HG02588 (cell line): Measurements from ENCODE around the gene ZPBP.
"Not testable (repeated sequence)": the region's sequence is repeated elsewhere in the genome, so short reads cannot be mapped to it uniquely, and the experiment has no call there.

ENCODE experiments used
- ATAC-seq: cut with Tn5 transposase; IDR thresholded peaks from one replicate; pipeline ENCODE4 v1.9.1; 2021; ENCODE audit warnings: mild to moderate bottlenecking, moderate library complexity; ENCODE audit not compliant: unreplicated experiment

Gene ZPBP

GRCh38 chr7:50047716-50048115 lies 45.3 kb downstream of the ZPBP start:
- no peak for ATAC-seq

GRCh38 chr7:50041165-50041564 lies 51.9 kb downstream of the ZPBP start:
- ATAC-seq: not testable (repeated sequence)

DNA sequence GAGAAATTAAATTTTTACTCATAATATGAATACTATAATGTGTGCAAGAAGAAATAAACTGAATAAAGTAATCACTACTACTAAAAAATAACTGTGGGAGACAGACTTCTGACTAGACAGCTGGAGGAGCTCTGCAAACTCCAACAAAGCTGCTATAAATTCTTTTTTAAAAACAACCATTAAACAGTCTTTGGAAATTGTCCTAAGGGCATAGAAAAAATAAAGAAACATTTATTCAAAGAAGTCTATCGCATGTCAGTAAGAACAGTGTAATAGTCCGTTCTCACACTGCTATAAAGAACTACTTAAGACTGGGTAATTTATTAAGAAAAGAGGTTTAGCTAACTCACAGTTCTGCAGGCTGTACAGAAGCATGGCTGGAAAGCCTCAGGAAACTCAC lies 56.0 kb downstream of the ZPBP start:
- ATAC-seq: no peak

DNA sequence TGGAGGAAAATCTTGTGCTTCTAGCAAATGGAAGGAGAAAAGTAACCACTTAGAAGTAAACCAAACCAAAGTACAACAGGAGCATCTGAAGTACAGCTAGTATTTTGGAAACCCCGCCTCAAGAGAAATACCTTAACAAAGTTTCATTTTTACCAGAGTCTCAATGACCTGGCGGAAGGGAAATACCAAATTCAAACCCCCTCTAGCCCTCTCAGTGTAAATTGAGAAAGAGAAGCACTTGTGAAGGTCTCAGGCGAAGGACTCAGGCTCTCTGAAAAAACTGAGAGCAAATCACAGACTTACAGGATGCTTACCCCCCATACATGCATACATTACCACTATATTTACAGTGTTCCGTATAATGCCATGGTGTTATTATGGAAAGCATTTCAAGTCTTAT lies 70.1 kb downstream of the ZPBP start:
- no peak for ATAC-seq

DNA sequence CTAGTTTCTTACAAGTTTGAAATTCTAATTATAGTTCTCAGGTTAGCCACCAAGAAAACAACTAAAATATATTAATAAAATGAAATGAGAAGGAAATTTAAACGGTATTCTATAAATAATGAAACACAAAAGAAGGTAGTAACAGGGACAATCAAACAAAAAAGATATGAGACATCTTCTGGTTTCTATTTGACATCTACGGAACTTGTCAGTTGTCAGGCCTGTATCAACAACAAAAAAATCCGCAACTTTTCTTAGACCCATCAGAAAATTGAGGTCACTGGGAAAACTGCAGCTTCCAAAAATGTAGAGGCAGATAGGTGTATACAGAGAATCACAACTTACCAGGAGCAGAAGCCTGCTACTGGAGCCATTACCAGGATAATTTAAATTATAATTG lies 70.6 kb downstream of the ZPBP start:
- no peak for ATAC-seq

DNA sequence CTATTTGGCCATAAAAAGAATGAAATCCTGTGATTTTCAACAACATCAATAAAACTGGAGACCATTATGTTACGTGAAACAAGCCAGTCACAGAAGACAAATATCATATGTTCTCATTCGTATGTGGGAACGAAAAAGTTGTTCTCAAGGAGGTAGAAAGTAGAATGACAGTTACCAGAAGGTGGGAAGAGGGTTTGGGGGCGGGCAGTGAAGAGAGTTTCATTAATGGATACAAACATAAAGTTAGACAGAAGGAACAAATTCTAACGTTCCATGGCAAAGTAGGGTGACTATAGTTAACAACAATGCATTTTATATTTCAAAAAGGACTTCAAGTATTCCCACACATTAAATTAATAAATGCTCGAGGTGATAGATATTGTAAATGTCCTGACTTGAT lies 97.4 kb downstream of the ZPBP start:
- ATAC-seq: no peak

- ATAC-seq: no peak
Observed at GRCh38 chr7:49986191-49986590, 106.9 kb downstream of the ZPBP start.

- ATAC-seq: no peak
Observed at GRCh38 chr7:49980465-49980864, 112.6 kb downstream of the ZPBP start.

DNA sequence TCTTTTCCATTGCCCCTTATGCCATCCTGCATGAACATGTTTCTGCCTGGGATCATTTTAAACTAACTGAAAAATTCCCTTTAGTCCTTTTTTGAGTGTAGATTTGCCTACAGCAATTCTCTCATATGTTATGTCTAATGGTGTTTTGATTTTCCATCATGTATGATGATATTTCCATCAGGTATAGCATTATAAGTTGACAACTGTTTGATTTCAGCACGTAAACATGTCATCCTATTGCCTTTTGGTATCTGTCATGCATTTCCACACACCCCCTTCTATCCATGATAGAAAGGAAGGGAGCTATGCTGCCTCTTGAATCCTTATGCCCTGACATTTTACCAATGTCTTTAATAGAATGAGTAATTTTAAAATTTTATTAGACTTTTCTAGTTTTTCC lies 116.8 kb downstream of the ZPBP start:
- ATAC-seq: no peak

DNA sequence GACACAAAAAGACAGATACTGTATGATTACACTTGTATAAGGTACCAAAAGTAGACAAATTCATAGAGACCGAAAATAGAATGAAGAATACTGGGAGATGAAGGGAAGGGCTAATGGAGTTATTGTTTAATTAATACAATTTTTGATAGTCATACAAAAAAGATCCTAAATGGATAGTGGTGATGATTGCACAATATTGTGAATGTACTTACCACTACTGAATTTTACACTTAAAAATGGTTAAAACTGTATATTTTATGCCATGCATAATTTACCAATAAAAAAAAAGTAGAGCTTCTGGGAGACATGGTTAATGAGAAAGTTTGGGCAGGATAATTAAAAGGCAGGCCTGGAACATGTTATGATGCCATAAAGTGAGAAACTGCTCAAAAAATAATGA lies 119.0 kb downstream of the ZPBP start:
- no peak for ATAC-seq

DNA sequence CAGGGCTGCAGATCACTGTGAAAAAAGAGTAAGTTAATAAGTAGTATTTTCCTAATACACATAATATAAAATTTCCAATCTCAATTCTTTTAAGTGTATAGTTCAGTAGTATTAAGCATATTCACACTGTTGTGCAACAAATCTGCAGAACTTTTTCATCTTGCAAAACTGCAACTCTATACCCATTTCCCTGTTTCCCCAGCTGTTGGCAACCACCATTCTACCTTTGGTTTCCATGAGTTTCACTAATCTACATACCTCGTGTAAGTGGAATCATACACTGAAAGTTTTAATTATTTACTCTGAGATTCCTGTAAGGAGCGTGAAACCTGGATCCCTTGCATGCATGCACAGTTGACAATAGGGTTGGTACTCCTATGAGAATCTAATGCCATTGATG lies 155.4 kb downstream of the ZPBP start:
- no peak for ATAC-seq

GRCh38 chr7:49931627-49932026 lies 161.4 kb downstream of the ZPBP start:
- ATAC-seq: no peak

DNA sequence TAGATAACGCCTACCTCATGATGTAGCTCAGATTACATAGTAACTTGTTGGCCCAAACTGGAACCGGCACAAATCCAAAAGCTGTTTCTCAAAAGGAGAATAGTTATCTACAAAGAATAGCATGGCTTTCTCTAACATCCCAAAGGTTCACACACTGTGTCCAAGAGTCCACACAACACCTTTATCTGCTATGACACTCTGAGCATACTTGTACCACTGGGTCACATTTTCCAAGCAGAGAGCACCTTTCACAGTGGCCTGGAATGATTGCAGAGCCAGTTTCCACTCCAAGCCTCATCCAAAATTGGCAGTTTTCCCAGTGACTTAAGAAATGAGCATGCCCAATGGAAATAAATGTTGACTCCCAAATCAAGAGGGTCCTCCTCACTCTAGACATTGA lies 164.3 kb downstream of the ZPBP start:
- no peak for ATAC-seq

GRCh38 chr7:49927631-49928030 lies 165.4 kb downstream of the ZPBP start:
- ATAC-seq: no peak

DNA sequence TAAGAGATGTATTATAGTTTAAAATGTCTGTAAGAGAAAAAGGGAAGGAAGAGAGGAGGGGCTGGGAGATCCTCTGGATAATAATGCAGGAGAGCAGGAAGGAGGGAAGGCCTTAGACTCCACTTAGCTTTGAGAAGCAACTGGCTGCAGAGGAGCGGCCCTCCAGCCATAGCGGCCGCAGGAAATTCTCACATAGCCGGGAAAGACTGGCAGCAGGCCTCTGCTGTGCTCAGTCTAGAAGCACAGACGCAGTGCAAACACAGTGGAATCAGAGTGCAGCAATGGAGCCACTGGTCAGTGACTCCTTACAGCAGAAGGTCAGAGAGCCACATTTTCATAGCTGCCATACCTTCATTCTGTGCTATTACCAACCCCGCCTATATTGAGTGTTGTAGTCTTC lies 166.3 kb downstream of the ZPBP start:
- no peak for ATAC-seq

- no peak for ATAC-seq
Observed at GRCh38 chr7:49911909-49912308, 181.1 kb downstream of the ZPBP start.

DNA sequence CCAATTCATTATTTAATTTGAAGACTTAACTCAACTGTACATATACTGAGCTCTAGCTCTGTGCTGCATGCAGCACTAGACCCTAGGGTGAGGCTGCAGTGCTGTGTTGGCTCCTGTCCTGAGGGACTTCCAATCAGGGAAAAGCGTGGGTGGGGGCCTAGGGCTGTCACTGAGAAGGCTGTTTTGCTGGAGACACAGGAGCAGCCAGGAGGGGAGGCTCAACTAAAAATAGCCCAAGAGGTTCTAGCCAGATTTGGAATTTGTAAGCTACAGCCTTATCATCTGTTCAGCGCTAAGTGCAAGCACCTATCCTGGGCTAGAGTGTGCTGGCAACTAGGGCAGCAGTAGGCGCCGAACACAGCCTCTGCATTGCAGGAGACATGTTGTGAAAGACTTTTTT lies 198.5 kb downstream of the ZPBP start:
- no peak for ATAC-seq

DNA sequence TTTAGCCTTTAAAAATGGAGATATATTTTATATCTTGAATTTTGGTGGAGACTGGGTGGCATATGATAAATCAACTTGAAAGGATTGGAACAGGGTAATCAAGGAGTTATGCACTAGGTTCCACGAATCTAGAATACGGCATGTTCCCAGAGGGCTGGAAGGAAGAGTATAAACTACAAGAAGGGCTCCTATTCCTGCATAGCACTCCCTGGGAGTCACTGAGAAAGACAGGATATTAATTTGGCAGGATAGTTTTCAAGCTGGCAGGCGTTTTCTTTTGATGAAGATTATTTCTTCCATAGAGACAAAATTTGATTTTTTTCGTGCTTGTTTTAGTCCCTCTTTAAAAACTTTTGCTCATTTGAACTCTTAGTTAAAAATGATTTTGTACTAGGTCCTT lies 199.9 kb downstream of the ZPBP start:
- ATAC-seq: no peak

DNA sequence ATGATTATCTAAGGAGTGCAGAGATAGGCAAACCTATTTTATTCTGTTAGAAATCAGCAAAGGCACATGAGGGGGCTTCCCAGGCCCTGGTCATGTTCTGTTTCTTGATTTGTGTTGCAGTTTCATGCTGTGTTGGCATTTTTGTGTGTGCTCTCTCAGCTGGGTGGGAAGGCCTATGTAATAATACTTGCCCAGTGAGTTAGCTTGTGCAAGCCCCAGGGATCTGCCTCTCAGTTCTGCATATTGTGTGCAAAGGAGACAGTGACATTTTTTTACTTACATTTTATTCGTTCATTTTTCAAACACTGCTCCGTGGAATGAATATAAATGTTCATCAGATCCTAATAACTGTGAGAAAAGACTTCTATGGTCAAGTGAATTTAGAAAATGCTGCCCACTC lies 200.6 kb downstream of the ZPBP start:
- ATAC-seq: no peak
